IMR-90 (cell line): Measurements from ENCODE around the gene IFT43. TPM values are rescaled to one million over a fixed set of nuclear protein-coding genes. Genes with fewer than 3 reads are reported as not detected.

Experiments
- ATAC-seq: fragments of 200-7000 bp; cut with Tn5 transposase; 2 replicates; pipeline ENCODE4 v1.9.1; 2020; ENCODE audit warnings: low read depth, mild to moderate bottlenecking, moderate library complexity
- BruUV-seq: library from RNA; stranded (reverse); fragments of 400-500 nt; replicated peaks from 2 replicates; lab custom pipeline; 2021; lab: Mats Ljungman, UMichigan
- CTCF ChIA-PET: fragments of 300-600 bp; formaldehyde crosslinking; extraction: SDS; loops from one replicate; lab custom pipeline; 2021; ENCODE audit warnings: antibody characterized with exemption; lab: Yijun Ruan, JAX
- POLR2A ChIA-PET: fragments of 300-600 bp; sonication (Branson Sonifier 250); formaldehyde crosslinking; loops from one replicate; lab custom pipeline; 2022; ENCODE audit warnings: antibody characterized with exemption; ENCODE audit not compliant: unreplicated experiment; lab: Charles Lee
- DNase-seq: peaks from one replicate; pipeline ENCODE4 v3.0.0; 2013
- H2AFZ ChIP-seq: replicated peaks from 2 replicates; pipeline ENCODE3; 2013; ENCODE audit warnings: low read length, mild to moderate bottlenecking; ENCODE audit not compliant: poor library complexity
- H2AK5ac ChIP-seq: 2 replicates; pipeline ENCODE4 v1.6.1; 2013; ENCODE audit warnings: low read depth, low read length, inconsistent platforms
- H2AK9ac ChIP-seq: replicated peaks from 2 replicates; pipeline ENCODE3; 2013; ENCODE audit warnings: mild to moderate bottlenecking, low read depth, low read length, moderate library complexity; ENCODE audit not compliant: poor library complexity
- H2BK120ac ChIP-seq: 2 replicates; pipeline ENCODE4 v1.6.1; 2013; ENCODE audit warnings: low read depth, low read length, inconsistent platforms
- H2BK15ac ChIP-seq: 3 replicates; pipeline ENCODE4 v1.6.1; 2013; ENCODE audit warnings: low read depth, low read length, inconsistent platforms
- H2BK20ac ChIP-seq: 2 replicates; pipeline ENCODE4 v1.6.1; 2013; ENCODE audit warnings: low read depth, mild to moderate bottlenecking, inconsistent platforms, low read length, moderate library complexity
- H2BK5ac ChIP-seq: 2 replicates; pipeline ENCODE4 v1.6.1; 2013; ENCODE audit warnings: mild to moderate bottlenecking, low read depth, low read length, inconsistent platforms; ENCODE audit not compliant: poor library complexity, severe bottlenecking
- H3K14ac ChIP-seq: replicated peaks from 2 replicates; pipeline ENCODE4 v1.6.1; 2013; ENCODE audit warnings: low read depth, low read length, inconsistent platforms
- H3K18ac ChIP-seq: 2 replicates; pipeline ENCODE4 v1.6.1; 2013; ENCODE audit warnings: low read depth, low read length, control low read depth
- H3K23ac ChIP-seq: 2 replicates; pipeline ENCODE4 v1.6.1; 2013; ENCODE audit warnings: low read depth, low read length, inconsistent platforms
- H3K27ac ChIP-seq: 2 replicates; pipeline ENCODE4 v1.5.1; 2013; ENCODE audit warnings: mild to moderate bottlenecking, control low read depth, low read length; ENCODE audit not compliant: insufficient read depth
- H3K27me3 ChIP-seq: 2 replicates; pipeline ENCODE4 v1.6.1; 2013; ENCODE audit warnings: low read length; ENCODE audit not compliant: control insufficient read depth, insufficient read depth
- H3K36me3 ChIP-seq: 2 replicates; pipeline ENCODE4 v1.6.1; 2013; ENCODE audit warnings: low read length, mixed read lengths; ENCODE audit not compliant: control insufficient read depth, insufficient read depth
- H3K4ac ChIP-seq: 2 replicates; pipeline ENCODE4 v1.6.1; 2013; ENCODE audit warnings: low read depth, low read length, inconsistent platforms
- H3K4me1 ChIP-seq: 2 replicates; pipeline ENCODE4 v1.6.1; 2013; ENCODE audit warnings: low read length, mixed read lengths; ENCODE audit not compliant: control insufficient read depth, insufficient read depth
- H3K4me2 ChIP-seq: 2 replicates; pipeline ENCODE4 v1.6.1; 2013; ENCODE audit warnings: low read depth, mild to moderate bottlenecking, control low read depth, low read length, moderate library complexity
- H3K4me3 ChIP-seq: 2 replicates; pipeline ENCODE4 v1.5.1; 2013; ENCODE audit warnings: low read depth, mild to moderate bottlenecking, control low read depth, low read length, moderate library complexity; ENCODE audit not compliant: insufficient read depth
- H3K56ac ChIP-seq: 2 replicates; pipeline ENCODE4 v1.6.1; 2013; ENCODE audit warnings: low read length, inconsistent platforms; ENCODE audit not compliant: insufficient read depth; ENCODE audit errors: extremely low read depth
- H3K79me1 ChIP-seq, 2 experiments: 2 replicates each; pipeline ENCODE4 v1.6.1; 2013; ENCODE audit warnings: low read length in 2 of 2, inconsistent platforms in 1 of 2, low read depth in 1 of 2
- H3K9ac ChIP-seq: 2 replicates; pipeline ENCODE4 v1.6.1; 2013; ENCODE audit warnings: low read depth, low read length, control low read depth
- H3K9me1 ChIP-seq: 2 replicates; pipeline ENCODE4 v1.6.1; 2013; ENCODE audit warnings: low read length, inconsistent platforms; ENCODE audit not compliant: insufficient read depth
- H3K9me3 ChIP-seq: 2 replicates; pipeline ENCODE4 v1.6.1; 2013; ENCODE audit warnings: low read length; ENCODE audit not compliant: control insufficient read depth, insufficient read depth
- H4K20me1 ChIP-seq: 2 replicates; pipeline ENCODE4 v1.6.1; 2013; ENCODE audit warnings: low read length, inconsistent platforms; ENCODE audit not compliant: insufficient read depth
- H4K5ac ChIP-seq: 2 replicates; pipeline ENCODE4 v1.6.1; 2013; ENCODE audit warnings: mild to moderate bottlenecking, low read depth, low read length, control low read depth
- H4K8ac ChIP-seq, 2 experiments: 2 replicates each; pipeline ENCODE4 v1.6.1; 2013; ENCODE audit warnings: low read depth in 2 of 2, low read length in 2 of 2, control low read depth in 1 of 2, inconsistent platforms in 1 of 2
- H4K91ac ChIP-seq: 2 replicates; pipeline ENCODE4 v1.6.1; 2013; ENCODE audit warnings: low read depth, low read length, inconsistent platforms; ENCODE audit not compliant: insufficient read depth
- CEBPB ChIP-seq: IDR thresholded peaks from 2 replicates; pipeline ENCODE4 v1.6.1; 2012; ENCODE audit warnings: low read depth, low read length, improper control_type of control experiment
- CHD1 ChIP-seq: IDR thresholded peaks from 2 replicates; pipeline ENCODE4 v1.6.1; 2012; ENCODE audit warnings: low read depth, low read length, improper control_type of control experiment
- ELK1 ChIP-seq: fragments of 150-350 bp; IDR thresholded peaks from 2 replicates; pipeline ENCODE4 v1.6.1; 2016; ENCODE audit warnings: low read depth, mild to moderate bottlenecking, low read length, moderate library complexity, borderline replicate concordance
- FOS ChIP-seq: fragments of 150-350 bp; IDR thresholded peaks from 2 replicates; pipeline ENCODE4 v1.6.1; 2016; ENCODE audit warnings: low read depth, low read length
- MAFK ChIP-seq: IDR thresholded peaks from 2 replicates; pipeline ENCODE4 v1.6.1; 2012; ENCODE audit warnings: low read depth, low read length, improper control_type of control experiment
- MAZ ChIP-seq: IDR thresholded peaks from 2 replicates; pipeline ENCODE4 v1.6.1; 2012; ENCODE audit warnings: low read depth, mild to moderate bottlenecking, low read length, improper control_type of control experiment, moderate library complexity, borderline replicate concordance
- MXI1 ChIP-seq: IDR thresholded peaks from 2 replicates; pipeline ENCODE4 v1.6.1; 2012; ENCODE audit warnings: low read depth, mild to moderate bottlenecking, low read length, moderate library complexity, borderline replicate concordance
- NFE2L2 ChIP-seq: fragments of 150-350 bp; IDR thresholded peaks from 2 replicates; pipeline ENCODE4 v1.6.1; 2016; ENCODE audit warnings: low read depth, mild to moderate bottlenecking, low read length
- RAD21 ChIP-seq: IDR thresholded peaks from 2 replicates; pipeline ENCODE4 v1.6.1; 2012; ENCODE audit warnings: low read length, improper control_type of control experiment
- RCOR1 ChIP-seq: IDR thresholded peaks from 2 replicates; pipeline ENCODE4 v1.6.1; 2012; ENCODE audit warnings: mild to moderate bottlenecking, low read length, improper control_type of control experiment; ENCODE audit not compliant: insufficient replicate concordance
- RFX5 ChIP-seq: IDR thresholded peaks from 2 replicates; pipeline ENCODE4 v1.8.0; 2012; ENCODE audit warnings: low read depth, mild to moderate bottlenecking, low read length, moderate library complexity
- USF2 ChIP-seq: fragments of 150-350 bp; IDR thresholded peaks from 2 replicates; pipeline ENCODE4 v1.6.1; 2017; ENCODE audit warnings: mild to moderate bottlenecking, antibody characterized with exemption, low read length, low read depth
- WGBS, 2 experiments: methylation state at CpG; one replicate each; pipeline versions ENCODE4 v1.1.5 to v1.1.7; 2013; ENCODE audit warnings: missing lambda C conversion rate in 2 of 2; ENCODE audit not compliant: insufficient read length in 1 of 2; ENCODE audit errors: extremely low coverage in 2 of 2; 5-methylcytosine and 5-hydroxymethylcytosine counted together
- dilution Hi-C: fragments of 300-500 bp; cut with HindIII; formaldehyde crosslinking; loops from one replicate; pipeline ENCODE4 v1.14.3; 2018; ENCODE audit warnings: low sequenced_read_pairs; ENCODE audit not compliant: unreplicated experiment
- in situ Hi-C: fragments of 300-500 bp; cut with MboI; formaldehyde crosslinking; loops from 3 replicates; pipeline ENCODE4 v1.14.3; 2019; ENCODE audit warnings: low sequenced_read_pairs, inconsistent platforms, mixed read lengths
- intact Hi-C: fragments of 100-400 bp; cut with micrococcal nuclease; formaldehyde crosslinking; loops from 2 replicates; pipeline ENCODE4 v1.10.0; 2022
- polyA plus RNA-seq, 3 experiments: library from polyadenylated mRNA; depleted of rRNA; stranded (reverse); fragments of >200 nt; gene quantifications; 2 replicates each; pipeline ENCODE4 v1.2.3, GENCODE V29; 2012; ENCODE audit warnings: low replicate concordance in 1 of 3
- total RNA-seq: library from RNA; depleted of rRNA; stranded (reverse); fragments of >200 nt; gene quantifications from 2 replicates; pipeline ENCODE4 v1.2.3, GENCODE V29; 2012

The IFT43 gene
- total and polyA plus RNA-seq, 2 of the 4 experiments (the other 2 are of a cell fraction) = 41.4 to 43.2 TPM

GRCh38 chr14:76121089-76121748, 135.7 kb downstream of the IFT43 start:
- Histone ChIP-seq H3K14ac (no peak overlapping the region), H3K56ac (no peak overlapping the region), H3K9me3 (no peaks in the 10 kb centered on the region), H2AK9ac (no peak overlapping the region), H3K27ac (no peak overlapping the region), H4K8ac (no peak overlapping the region), H3K79me1 (no peaks in the 10 kb centered on the region), H2AK5ac (no peak overlapping the region), H4K5ac (no peak overlapping the region), H3K9me1 (no peaks in the 10 kb centered on the region), H3K4ac (no peak overlapping the region), H3K4me3 (no peak overlapping the region), H3K9ac (no peak overlapping the region), H2BK15ac (no peak overlapping the region), H3K23ac (no peak overlapping the region), H4K91ac (no peak overlapping the region), H3K18ac (no peak overlapping the region), H3K4me2 (no peak overlapping the region), H2BK20ac (no peak overlapping the region), H3K4me1 (no peaks in the 10 kb centered on the region), H3K36me3 (no peaks in the 10 kb centered on the region), H3K27me3 (peaks cover 20% of the 10 kb centered on the region), H4K20me1 (no peaks in the 10 kb centered on the region), H2BK120ac (no peak overlapping the region), H2BK5ac (no peak overlapping the region), H2AFZ (no peak overlapping the region)
- in situ Hi-C loops = no loop called here
- ATAC-seq (no peak), DNase-seq (no peak)
- 54% methylated on average over 2 of the region's 4 CpGs; no CpG with 5 or more reads in 1 of the 2 experiments for WGBS, 2 experiments
- dilution Hi-C loops = no loop called here
- POLR2A ChIA-PET = no interaction called here
- CTCF ChIA-PET = interaction anchor here (0.5 kb wide), 1 partner anchor 196 kb away, joined by 3 read pairs; no protein-coding TSS in a partner anchor
- TF ChIP-seq RAD21 (no peak), CHD1 (no peak), USF2 (no peak), CEBPB (no peak), MXI1 (no peak), FOS (no peak), RFX5 (no peak), RCOR1 (no peak), NFE2L2 (no peak), MAZ (no peak), MAFK (no peak), ELK1 (no peak)
- intact Hi-C loops = no loop called here
- no TSS peak for BruUV-seq
